Measurements from ENCODE around the gene ZNF608.

The ZNF608 gene

GRCh38 chr5:124754206-124754927, 7.9 kb upstream of the ZNF608 start:
- TF ChIP-seq CTCF (IDR thresholded peaks at IDR 0.05; ENCODE audit: low read depth, low read length, missing control alignments): no peak
- peak overlapping the region; percentile 37; the same call in 1 of the 2 replicates for H3K4me3 ChIP-seq (ENCODE audit: low read depth, low read length)
- DNase-seq (ENCODE audit: low read depth): no peak

GRCh38 chr5:124752854-124753720, 6.6 kb upstream of the ZNF608 start:
- TF ChIP-seq CTCF (IDR thresholded peaks at IDR 0.05; ENCODE audit: low read depth, low read length, missing control alignments): no peak
- DNase-seq (ENCODE audit: low read depth): no peak
- H3K4me3 ChIP-seq (ENCODE audit: low read depth, low read length): no peak overlapping the region

- DNase-seq (ENCODE audit: low read depth): no peak
- no peak overlapping the region for H3K4me3 ChIP-seq (ENCODE audit: low read depth, low read length)
- no peak for TF ChIP-seq CTCF (IDR thresholded peaks at IDR 0.05; ENCODE audit: low read depth, low read length, missing control alignments)
Observed at GRCh38 chr5:124751031-124751430, 4.6 kb upstream of the ZNF608 start.

GRCh38 chr5:124748687-124749594, 2.5 kb upstream of the ZNF608 start:
- TF ChIP-seq CTCF (IDR thresholded peaks at IDR 0.05; ENCODE audit: low read depth, low read length, missing control alignments): no peak

GRCh38 chr5:124747791-124748686, 1.6 kb upstream of the ZNF608 start:
- peak; percentile 82 for DNase-seq (ENCODE audit: low read depth)
- H3K4me3 ChIP-seq (ENCODE audit: low read depth, low read length): peak overlapping the region; percentile 70

More at GRCh38 chr5:124748687-124749594, 2.5 kb upstream of the ZNF608 start:
- peak overlapping the region; percentile 70 for H3K4me3 ChIP-seq (ENCODE audit: low read depth, low read length)
- peak; percentile 95 for DNase-seq (ENCODE audit: low read depth)

More at GRCh38 chr5:124747791-124748686, 1.6 kb upstream of the ZNF608 start:
- TF ChIP-seq CTCF (IDR thresholded peaks at IDR 0.05; ENCODE audit: low read depth, low read length, missing control alignments): no peak
